HG03520 (cell line): ENCODE results near the gene LILRA6.
"Not testable (repeated sequence)": the region's sequence is repeated elsewhere in the genome, so short reads cannot be mapped to it uniquely, and the experiment has no call there.

ENCODE experiments used
- ATAC-seq: cut with Tn5 transposase; IDR thresholded peaks from one replicate; pipeline ENCODE4 v1.9.1; 2021; ENCODE audit warnings: mild to moderate bottlenecking, moderate library complexity; ENCODE audit not compliant: unreplicated experiment

The LILRA6 gene

DNA sequence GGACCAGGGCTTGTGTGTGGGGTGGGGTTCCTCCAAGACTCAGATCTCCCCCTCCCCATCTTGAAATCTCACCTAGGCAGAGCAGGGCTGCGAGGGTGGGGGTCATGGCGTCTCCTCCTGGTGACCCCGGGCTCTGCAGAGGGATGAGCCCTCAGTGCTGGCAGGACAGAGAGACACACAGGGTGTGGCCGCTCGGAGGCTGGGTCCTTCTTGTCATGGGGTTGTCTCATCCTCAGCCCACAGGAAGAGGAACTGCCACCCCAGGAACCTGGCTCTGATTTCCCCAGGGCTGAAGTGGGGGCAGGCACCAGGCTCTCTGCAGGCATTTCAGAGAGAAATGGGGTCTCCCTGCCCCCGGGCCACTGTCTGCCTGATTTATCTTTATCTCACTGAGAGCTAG lies at the start of gene LILRA6:
LILRA6 (minus strand) TSS at position 145 of the 400 bp plus-strand sequence.
- not testable (repeated sequence) for ATAC-seq

DNA sequence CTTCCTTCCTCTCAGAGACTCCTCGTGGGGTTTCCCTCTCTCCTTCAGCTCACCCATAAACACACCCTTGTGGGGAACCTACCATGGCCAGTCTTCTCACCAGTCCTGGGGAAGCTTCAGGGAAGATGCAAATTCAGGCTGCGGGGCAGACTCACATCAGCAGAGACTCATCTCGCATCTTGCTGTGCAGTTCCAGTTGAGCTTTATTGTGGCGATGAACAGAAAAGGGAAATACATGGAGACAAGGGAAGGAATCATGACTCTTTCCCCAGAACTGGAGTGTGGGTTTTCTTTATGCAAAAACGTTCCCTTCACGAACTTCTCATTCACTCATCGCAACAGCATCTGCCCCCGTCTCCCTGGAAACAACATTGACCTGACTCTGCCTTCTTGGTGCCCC lies 46.6 kb upstream of the LILRA6 start:
- not testable (repeated sequence) for ATAC-seq

DNA sequence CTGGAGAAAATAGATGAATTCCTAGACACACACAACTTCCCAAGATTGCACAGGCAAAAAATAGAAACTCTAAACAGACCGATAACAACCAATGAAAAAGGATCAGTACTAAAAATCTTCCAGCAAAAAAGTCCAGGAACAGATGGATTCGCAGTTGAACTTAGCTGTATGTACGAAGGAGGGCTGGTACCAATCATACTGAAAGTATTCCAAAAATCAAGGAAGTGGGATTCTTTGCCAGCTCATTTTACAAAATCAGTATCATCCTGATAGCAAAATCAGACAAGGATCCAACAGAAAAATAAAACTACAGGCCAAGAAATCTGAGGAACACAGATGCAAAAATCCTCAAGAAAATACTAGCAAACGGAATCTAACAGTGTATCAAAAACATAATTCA lies 44.9 kb upstream of the LILRA6 start:
- no peak for ATAC-seq

DNA sequence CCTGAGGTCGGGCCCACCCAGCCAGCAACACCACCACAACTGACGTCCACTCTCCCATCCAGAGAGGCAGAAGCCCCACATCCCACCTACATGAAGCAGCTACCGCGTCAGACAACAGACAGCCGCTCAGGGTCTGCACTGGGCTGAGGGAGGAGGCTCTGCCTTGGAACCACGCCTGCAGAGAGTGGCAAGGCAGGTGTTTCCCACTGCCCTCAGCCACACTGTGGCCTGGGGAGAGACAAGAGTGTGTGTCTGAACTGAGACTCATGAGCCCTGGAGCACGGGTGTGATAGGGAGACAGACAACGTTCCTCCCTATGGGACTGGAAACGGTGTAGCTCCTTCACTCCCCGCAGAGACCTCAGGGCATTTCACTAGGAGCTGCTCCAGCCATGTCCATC lies 43.7 kb upstream of the LILRA6 start:
- not testable (repeated sequence) for ATAC-seq

DNA sequence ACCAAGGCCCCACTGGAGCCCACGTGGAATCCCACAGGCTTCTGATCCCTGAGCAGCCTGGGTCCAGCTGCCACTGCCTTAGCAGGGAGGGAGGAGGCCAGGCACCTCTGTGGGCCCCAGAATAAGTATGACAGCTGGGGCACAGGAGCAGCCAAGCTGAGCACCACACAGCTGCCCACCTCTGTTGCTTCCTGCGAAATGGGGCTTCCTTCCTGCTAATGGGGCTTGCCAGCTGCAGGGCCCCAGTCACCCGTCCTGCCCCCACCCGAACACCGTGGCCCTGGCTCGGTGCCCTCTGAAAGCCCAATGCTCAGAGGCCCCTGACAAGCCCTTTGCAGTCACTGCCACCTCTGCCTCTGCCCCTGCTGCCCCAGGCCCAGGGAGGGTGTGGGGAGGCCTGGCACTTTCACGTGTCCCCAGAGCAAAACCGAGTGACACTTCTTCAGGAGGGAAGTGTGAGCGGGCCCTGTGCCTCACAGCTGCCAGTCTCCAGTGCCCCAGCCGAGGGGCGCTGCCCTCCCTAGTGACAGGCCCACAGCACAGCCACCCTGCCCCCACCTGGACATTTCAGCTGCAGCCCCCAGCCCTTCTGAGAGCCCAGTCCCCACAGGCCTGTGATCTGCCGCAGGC lies 43.0 kb upstream of the LILRA6 start:
- not testable (repeated sequence) for ATAC-seq

DNA sequence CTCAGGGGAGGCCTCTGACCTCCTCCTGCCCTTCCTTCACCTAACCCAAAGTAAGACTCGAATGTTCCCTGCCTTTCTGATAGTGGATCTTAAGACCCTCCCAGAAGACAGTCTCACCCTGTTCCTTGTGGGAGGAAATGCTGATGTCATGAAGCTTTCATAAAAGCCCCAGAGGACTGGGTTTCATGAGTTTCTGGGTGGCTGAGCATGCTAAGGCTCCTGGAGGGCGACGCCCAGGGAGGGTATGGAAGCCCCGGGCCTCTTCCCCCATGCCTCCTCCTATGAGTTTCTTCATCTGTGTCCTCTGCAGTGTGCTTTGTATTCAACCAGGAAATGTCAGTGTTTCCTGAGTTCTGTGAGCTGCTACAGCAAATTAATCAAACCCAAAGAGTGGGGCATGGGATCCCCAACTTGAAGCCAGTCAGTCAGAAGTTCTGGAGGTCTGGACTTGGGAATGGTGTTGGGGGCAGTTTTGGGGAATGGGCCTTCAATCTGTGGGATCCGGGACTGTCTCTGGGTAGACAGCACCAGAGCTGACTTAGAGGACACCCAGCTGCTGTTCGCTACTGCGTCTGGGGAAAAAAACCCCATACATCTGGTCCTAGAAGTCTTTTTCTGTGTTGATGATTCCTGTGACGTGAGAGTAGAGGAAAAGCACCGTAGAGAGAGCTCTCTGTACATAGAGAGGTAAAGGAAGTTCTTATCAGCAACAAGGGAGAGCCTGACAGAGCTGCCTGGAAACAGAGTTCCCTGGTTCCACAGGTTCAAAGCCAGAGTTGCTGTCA lies 40.3 kb upstream of the LILRA6 start:
- no peak for ATAC-seq

DNA sequence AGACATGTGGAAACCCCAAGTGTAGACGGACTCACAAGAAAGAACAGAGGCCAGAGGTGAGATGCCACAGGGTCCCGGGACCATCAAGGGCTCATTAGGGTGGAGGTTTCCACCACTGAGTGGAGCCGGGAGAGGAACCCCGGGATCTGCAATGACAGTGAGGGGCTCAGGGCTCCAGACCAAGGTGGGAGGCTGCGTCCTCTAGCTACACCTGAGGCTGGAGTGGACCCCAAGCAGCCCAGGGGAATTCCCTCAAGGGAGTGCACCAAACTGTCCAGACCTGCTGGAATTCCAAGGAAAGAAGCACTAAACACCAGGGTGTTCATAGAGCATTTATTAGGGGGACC lies 39.1 kb upstream of the LILRA6 start:
- not testable (repeated sequence) for ATAC-seq

DNA sequence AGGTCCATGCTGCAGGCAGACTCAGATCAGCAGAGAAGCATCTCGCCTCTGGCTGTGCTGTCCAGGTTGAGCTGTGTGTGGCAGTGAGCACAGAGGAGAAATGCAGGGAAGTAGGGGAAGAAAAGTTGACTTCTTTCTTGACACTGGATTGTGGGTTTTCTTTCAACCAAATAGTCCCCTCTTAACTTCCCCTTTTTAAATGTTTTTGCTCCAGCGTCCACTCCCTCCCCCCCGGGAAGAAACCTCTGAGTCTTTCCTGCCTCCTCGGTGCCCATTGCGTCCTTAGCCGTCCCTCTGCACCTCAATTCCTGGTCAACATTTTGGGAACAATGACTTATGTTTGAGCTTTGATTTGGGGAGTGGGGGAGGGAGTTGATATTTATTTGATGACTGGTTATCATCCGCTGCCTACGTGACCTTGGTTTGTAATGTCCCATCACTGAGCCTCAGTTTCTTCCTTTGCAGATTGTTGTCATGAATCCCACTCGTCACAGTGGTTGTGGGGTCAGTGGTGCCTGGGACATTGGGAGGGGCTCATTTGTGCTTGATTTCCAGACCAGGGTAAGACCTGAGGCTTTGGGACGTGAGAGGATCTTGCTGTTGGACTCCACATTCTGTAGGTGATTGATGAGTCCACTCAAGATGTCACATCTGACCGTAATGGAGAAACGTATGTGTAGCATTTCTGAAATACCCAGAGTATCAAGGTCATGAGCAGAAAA lies 38.6 kb upstream of the LILRA6 start, which contains the start of gene LILRB2:
LILRB2 (minus strand) TSS at position 104 of the 722 bp plus-strand sequence. CDS start 614 bp downstream, outside the sequence.
- no peak for ATAC-seq

DNA sequence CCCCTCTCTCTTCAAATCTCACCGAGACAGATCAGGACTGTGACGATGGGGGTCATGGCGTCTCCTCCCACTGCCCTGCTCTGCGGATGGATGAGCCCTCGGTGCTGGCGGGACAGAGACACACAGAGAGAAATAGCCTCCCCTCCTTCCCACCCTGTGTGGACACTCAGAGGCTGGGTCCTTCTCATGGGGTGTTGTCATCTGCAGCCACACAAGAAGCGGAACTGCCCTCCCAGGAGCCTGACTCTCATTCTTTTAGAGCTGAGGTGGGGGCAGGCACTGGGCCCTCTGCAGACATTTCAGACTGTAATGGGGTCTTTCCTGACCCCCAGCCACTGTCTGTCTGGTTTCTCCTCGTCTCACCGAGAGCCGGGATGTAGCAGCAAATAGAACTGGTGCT lies 37.9 kb upstream of the LILRA6 start:
- not testable (repeated sequence) for ATAC-seq

DNA sequence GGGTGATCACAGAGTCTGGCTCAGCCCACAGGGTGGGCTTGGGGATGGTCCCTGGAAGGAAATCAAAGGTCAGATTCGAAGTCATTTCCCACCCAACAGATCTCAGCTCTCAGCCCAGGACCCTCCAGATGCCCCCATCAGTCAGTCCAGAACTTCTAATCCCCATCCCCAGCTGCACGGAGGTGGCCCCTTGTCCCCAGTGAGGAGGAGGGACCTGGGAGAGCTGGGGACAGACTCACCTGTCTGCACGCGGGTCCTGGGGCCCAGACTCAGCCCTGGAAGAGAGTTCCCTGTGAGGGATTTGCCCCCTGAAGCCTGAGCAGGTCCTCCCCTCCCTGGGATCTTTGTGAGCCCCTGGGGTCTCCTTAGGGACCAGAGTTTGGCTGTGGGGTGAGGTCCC lies 37.4 kb upstream of the LILRA6 start:
- not testable (repeated sequence) for ATAC-seq

DNA sequence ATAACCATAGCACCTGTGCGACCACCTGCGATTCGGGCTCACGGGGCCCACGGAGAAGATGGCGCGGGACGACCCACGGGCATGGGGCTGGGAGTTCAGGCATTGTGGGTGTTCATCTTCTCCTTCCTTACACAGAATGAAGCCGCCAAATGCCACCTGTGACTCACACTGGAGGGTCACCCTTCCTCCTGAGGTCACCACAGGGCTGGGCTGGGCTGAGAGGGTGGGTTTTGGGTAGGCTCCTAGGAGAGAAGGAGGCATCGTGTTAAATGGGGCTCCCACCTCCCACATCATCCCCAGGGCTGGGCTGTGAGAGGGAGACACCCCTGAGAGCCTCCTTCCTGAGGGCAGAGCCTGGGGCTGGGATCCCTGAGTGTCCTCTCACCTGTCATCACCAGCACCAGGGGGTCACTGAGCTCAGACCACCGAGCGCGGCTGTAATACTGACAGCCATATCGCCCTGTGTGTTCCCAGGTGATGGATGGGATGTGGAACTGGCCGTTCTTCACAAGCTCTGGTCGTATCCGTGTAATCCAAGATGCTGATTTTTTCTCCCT lies 36.9 kb upstream of the LILRA6 start:
- ATAC-seq, result no peak

DNA sequence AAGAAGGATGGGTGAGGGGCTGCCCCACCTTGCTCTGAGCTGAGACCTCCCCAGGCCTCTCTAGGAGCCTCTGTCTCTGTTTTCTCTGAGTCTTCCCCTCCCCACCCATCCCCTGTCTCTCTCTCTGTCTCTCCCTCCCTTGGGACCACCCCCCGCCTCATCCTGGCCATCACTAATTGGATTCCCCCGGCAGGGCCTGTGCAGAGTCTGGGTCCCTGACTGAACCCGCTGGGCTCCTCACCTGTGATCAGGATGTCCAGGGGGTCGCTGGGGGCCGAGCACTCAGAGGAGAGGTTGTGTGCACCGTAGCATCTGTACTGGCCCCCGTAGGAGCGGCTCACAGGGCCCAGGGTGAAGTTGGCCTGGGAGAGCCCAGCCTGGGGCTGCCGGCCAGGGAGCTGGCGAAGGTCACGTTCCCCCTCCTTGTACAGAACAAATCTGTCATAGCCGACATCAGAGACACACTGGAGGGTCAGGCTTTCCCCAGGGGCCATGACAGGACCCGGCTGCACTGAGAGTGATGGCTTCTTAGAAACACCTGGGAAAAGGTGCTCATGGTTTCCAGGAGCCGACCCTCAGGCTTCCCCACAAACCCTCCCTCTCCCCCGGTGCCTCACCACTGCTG lies 36.1 kb upstream of the LILRA6 start:
- ATAC-seq, result not testable (repeated sequence)

DNA sequence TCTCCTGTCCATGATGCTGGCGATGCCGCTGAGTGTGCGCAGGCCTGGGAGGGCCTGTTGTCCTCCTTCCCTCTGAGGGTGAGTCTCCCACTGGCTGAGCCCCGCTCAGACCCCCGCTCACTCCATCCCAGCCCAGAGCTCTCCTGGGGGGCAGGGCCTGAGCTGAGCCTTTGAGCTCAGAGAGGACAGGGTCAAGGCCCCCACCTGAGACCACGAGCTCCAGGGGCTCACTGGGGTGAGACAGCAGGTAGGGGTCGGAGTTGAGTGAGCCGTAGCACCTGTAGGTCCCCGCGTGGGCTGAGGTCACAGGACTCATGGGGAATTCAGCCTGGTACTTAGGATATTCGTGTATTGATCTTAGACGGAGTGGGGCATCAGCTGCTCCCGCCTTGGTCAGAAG lies 35.5 kb upstream of the LILRA6 start:
- ATAC-seq, result not testable (repeated sequence)

DNA sequence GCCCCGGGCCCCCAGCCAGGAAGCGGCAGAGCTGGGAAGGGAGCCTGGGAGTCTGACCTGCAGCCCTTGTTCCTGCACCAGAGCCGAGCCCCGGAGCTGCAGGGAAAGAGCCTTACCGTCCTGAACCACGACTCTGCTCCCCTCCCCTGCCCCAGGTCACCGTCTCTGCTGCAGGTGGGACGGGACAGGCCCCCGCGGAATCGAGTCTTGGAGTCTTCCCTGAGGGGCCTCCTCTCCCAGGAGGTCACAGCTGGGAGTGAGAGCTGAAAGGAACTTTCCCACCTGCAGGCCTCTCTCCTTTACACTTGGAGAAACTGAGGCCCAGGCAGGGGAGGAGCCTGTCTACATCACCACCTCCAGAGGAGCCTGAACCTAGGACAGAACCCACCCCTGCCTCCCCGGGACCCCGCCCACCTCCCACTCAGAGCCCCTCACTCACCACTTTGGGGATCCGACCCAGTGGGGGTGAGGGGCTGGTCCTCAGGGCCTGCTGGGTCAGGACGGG lies 34.6 kb upstream of the LILRA6 start:
- not testable (repeated sequence) for ATAC-seq

DNA sequence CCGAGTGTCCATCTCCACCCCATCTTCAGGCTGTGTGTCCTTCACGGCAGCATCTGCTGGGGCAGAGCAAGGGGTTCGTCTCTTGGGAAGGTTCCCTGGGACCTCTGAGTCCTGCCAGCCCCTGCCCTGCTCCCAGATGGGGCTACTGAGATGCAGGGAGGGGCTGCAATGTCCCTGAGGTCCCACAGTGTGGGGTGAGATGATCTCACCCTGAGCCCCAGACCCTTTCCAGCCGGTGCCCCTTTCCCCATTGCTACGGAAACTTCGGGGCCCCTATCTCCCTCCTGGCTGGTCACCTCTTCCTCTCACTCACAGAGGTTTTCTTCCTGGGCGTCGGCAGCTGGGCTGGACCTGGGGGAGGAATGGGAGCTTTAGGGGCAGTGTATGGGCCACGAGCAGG lies 33.4 kb upstream of the LILRA6 start:
- ATAC-seq, result no peak

DNA sequence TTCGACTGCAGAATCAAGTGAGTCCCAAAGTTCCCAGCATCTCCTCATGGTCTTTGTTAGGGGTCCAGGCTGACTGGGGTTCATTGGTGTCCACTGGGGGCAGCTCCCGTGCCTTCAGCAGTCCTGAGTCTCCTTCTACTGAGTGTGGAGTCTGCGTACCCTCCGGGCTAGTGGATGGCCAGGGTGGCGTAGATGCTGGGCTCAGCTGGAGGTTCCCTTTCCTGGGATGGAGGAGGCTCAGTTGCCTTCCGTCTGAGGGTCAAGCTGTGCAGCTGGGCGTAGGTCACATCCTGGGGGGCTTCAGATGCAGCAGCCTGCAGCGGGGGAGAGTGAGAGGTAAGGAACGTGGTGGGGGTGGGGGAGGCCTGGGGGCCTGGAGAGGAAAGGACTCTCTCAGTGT lies 31.9 kb upstream of the LILRA6 start:
- ATAC-seq, result not testable (repeated sequence)

DNA sequence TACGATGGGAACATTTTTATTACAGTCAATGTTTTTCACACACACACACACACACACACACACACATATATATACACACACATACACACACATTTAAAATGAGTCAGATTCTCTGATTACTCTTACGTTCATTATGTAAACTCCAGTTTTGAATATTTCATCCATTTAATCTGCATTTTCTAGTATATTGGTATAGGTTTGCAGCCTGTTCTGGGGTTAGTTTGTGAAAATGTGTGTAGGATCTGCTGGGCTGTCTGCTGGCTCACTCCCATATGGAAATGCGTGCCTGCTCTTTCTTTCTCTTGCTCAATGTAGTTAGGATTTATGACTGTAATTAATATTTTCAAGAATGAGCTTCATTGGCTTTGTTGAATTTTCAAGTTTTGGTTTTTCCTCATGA lies 31.2 kb upstream of the LILRA6 start:
- no peak for ATAC-seq

DNA sequence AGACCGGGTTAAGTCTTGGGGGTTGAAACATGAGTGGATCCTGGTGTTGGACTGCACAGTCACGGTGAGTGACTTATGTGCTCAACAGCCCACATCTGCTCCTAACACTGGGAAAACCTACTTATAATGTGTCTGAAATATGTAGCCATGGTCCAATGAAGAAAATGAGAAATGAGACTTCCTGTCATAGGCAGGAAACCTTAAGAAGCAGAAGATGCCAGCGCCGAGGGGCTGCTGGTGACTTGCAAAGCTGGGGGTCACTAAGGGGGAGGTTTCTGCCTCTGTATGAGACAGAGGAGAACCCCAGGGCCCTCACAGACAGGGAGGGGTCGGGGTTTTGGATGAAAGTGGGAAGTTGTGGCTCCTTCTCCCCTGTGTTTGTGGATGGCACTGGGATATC lies 29.6 kb upstream of the LILRA6 start:
- ATAC-seq, result not testable (repeated sequence)

DNA sequence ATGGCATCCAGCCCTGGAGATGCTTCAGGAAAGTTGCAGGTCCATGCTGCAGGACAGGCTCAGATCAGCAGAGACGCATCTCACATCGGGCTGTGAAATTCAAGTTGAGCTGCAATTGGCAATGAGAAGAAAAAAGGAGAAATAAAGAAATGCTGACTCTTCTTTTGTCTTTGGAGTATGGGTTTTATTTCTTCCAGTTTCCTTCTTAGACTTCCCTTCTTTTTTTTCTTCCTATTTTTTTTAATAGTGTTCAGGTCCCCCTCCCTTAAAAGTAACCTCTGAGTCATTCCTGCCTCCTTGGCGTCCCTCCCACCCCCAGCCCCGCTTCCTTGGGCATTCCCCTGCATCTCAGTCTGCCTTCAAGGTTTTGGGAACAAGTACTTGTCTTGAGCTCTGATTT lies 29.0 kb upstream of the LILRA6 start:
- not testable (repeated sequence) for ATAC-seq

DNA sequence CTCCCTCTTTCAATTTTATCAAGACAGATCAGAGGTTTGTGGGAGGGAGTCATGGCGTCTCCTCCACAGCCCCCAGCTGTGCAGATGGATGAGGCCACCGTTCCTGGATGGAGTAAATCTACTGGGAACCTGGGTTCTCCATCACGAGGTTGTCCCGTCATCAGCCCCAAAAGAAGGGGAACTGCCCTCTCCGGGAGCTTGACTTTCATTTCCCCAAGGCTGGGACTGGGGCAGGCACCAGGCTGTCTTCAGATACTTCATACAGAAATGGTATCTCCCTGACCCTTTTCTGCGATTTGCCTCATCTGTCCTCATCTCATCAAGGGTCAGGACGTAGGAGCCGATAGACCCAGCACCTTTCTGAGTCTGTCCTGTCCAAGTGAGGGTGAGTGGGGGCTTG lies 28.5 kb upstream of the LILRA6 start:
- no peak for ATAC-seq

DNA sequence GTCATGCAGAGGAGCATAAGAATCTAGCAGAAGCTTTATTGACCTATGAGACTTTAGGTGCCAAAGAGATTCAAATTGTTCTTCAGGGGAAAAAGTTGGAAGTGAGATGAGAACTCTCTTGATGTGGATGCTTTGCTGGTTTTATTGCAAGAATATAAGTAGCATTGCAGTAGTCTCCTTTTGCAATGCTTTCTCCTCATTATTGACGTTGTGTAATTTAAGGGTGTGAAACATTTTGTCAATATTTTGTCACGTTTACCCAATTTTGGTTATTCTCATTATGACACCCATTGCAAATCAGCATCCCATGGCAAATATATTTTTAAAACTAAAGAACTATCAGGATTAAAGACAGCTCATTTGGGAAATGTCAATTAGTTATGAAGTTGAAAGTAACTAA lies 26.3 kb upstream of the LILRA6 start:
- no peak for ATAC-seq
